Smooth muscle cell (in vitro differentiated cells): ENCODE data around the gene ARHGAP23. TPM values are rescaled to one million over a fixed set of nuclear protein-coding genes. Genes with fewer than 3 reads are reported as not detected.
"Not testable (repeated sequence)": the region's sequence is repeated elsewhere in the genome, so short reads cannot be mapped to it uniquely, and the experiment has no call there.

Source experiments
- DNase-seq: peaks from one replicate; lab custom pipeline; 2025; ENCODE audit not compliant: unreplicated experiment; lab: John Stamatoyannopoulos, UW
- H2AFZ ChIP-seq: fragments of 200-600 bp; sonication (generic); 2 replicates; pipeline ENCODE4 v1.6.0; 2016; ENCODE audit warnings: antibody characterized with exemption, low read depth, mild to moderate bottlenecking
- H3F3A ChIP-seq: fragments of 200-600 bp; sonication (generic); 2 replicates; pipeline ENCODE4 v1.6.0; 2017; ENCODE audit warnings: antibody characterized with exemption, low read depth
- H3K27ac ChIP-seq: fragments of 200-600 bp; sonication (generic); 2 replicates; pipeline ENCODE4 v1.5.1; 2016; ENCODE audit warnings: low read depth, mild to moderate bottlenecking
- H3K27me3 ChIP-seq: fragments of 200-600 bp; sonication (generic); 2 replicates; pipeline ENCODE4 v1.6.1; 2016; ENCODE audit warnings: low read depth, mild to moderate bottlenecking
- H3K36me3 ChIP-seq: fragments of 200-600 bp; sonication (generic); 2 replicates; pipeline ENCODE4 v1.5.1; 2016; ENCODE audit warnings: low read depth
- H3K4me1 ChIP-seq: fragments of 200-600 bp; sonication (generic); 2 replicates; pipeline ENCODE4 v1.5.1; 2016; ENCODE audit warnings: low read depth
- H3K4me2 ChIP-seq: fragments of 200-600 bp; sonication (generic); 2 replicates; pipeline ENCODE4 v1.6.0; 2016; ENCODE audit warnings: mild to moderate bottlenecking
- H3K4me3 ChIP-seq: fragments of 200-600 bp; sonication (generic); 2 replicates; pipeline ENCODE4 v1.5.1; 2016; ENCODE audit warnings: mild to moderate bottlenecking
- H3K79me2 ChIP-seq: fragments of 200-600 bp; sonication (generic); 2 replicates; pipeline ENCODE4 v1.6.0; 2016; ENCODE audit warnings: low read depth, mild to moderate bottlenecking
- H3K9ac ChIP-seq: fragments of 200-600 bp; sonication (generic); 2 replicates; pipeline ENCODE4 v1.6.0; 2016; ENCODE audit warnings: low read depth
- H3K9me3 ChIP-seq: fragments of 200-600 bp; sonication (generic); replicated peaks from 2 replicates; pipeline ENCODE4 v1.5.1; 2016; ENCODE audit warnings: low read depth
- H4K20me1 ChIP-seq: fragments of 200-600 bp; sonication (generic); 2 replicates; pipeline ENCODE4 v1.6.0; 2016; ENCODE audit warnings: low read depth
- CTCF ChIP-seq: fragments of 200-600 bp; sonication (generic); IDR thresholded peaks from 2 replicates; pipeline ENCODE4 v1.5.1; 2017; ENCODE audit warnings: borderline replicate concordance, mild to moderate bottlenecking, antibody characterized with exemption; ENCODE audit not compliant: insufficient read depth, poor library complexity, severe bottlenecking
- WGBS: methylation state at CpG from one replicate; pipeline ENCODE4 v1.1.7; 2016; ENCODE audit warnings: low lambda C conversion rate; 5-methylcytosine and 5-hydroxymethylcytosine counted together
- polyA plus RNA-seq: library from polyadenylated mRNA; unstranded; fragments of >200 nt; fragmentation: Nextera tagmentation; extraction: Ambion mirVana; gene quantifications from 2 replicates; pipeline ENCODE4 v1.2.1, GENCODE V29; 2016
- total RNA-seq: library from RNA; depleted of rRNA; stranded (reverse); fragments of >200 nt; gene quantifications from 2 replicates; pipeline ENCODE4 v1.2.3, GENCODE V29; 2014

Gene ARHGAP23
- total and polyA plus RNA-seq, 2 experiments from 2014 or later: 24.9 to 34.0 TPM

- Histone ChIP-seq H3K27ac (no peak overlapping the region), H3F3A (peaks cover 3% of the 10 kb centered on the region), H3K4me1 (peaks cover 9% of the 10 kb centered on the region), H2AFZ (no peak overlapping the region), H4K20me1 (peaks cover 100% of the 10 kb centered on the region), H3K4me3 (no peak overlapping the region), H3K79me2 (peaks cover 64% of the 10 kb centered on the region), H3K36me3 (no peaks in the 10 kb centered on the region), H3K9me3 (no peaks in the 10 kb centered on the region), H3K4me2 (no peak overlapping the region), H3K27me3 (no peaks in the 10 kb centered on the region), H3K9ac (no peak overlapping the region)
- no peak for TF ChIP-seq CTCF
- 91% methylated on average over 21 of the region's 21 CpGs for WGBS
- no peak for DNase-seq
Measured at GRCh38 chr17:38434178-38434665, 6.0 kb downstream of the ARHGAP23 start.

GRCh38 chr17:38435795-38436194 lies 7.5 kb downstream of the ARHGAP23 start:
- 65% methylated on average over 9 of the region's 9 CpGs for WGBS
- H3K4me3 ChIP-seq: no peak overlapping the region
- DNase-seq: no peak

GRCh38 chr17:38436386-38436785 lies 8.1 kb downstream of the ARHGAP23 start:
- H3K27ac ChIP-seq: no peak overlapping the region

More at GRCh38 chr17:38435795-38436194, 7.5 kb downstream of the ARHGAP23 start:
- no peak overlapping the region for H2AFZ ChIP-seq
- H4K20me1 ChIP-seq: peaks cover 100% of the 10 kb centered on the region
- H3K36me3 ChIP-seq: no peaks in the 10 kb centered on the region
- no peaks in the 10 kb centered on the region for H3K9me3 ChIP-seq
- no peaks in the 10 kb centered on the region for H3F3A ChIP-seq
- TF ChIP-seq CTCF: no peak
- no peak overlapping the region for H3K9ac ChIP-seq
- H3K27ac ChIP-seq: no peak overlapping the region
- no peak overlapping the region for H3K4me2 ChIP-seq
- H3K4me1 ChIP-seq: no peaks in the 10 kb centered on the region
- H3K79me2 ChIP-seq: peaks cover 70% of the 10 kb centered on the region
- H3K27me3 ChIP-seq: no peaks in the 10 kb centered on the region

GRCh38 chr17:38437313-38437712 lies 9.0 kb downstream of the ARHGAP23 start:
- not testable (repeated sequence) for H3K27ac ChIP-seq, H3K9ac ChIP-seq, H3F3A ChIP-seq, H3K36me3 ChIP-seq, H3K4me1 ChIP-seq, H3K9me3 ChIP-seq, DNase-seq, H2AFZ ChIP-seq, H3K4me3 ChIP-seq, H3K4me2 ChIP-seq, H3K27me3 ChIP-seq
- WGBS: 100% methylated on average over 1 of the region's 1 CpG
- Histone ChIP-seq H3K79me2 (peaks cover 61% of the 10 kb centered on the region), H4K20me1 (peaks cover 100% of the 10 kb centered on the region)

More at GRCh38 chr17:38436386-38436785, 8.1 kb downstream of the ARHGAP23 start:
- 73% methylated on average over 9 of the region's 11 CpGs for WGBS
- Histone ChIP-seq H3K79me2 (peaks cover 66% of the 10 kb centered on the region), H3K9ac (no peak overlapping the region), H3K4me3 (no peak overlapping the region), H3K36me3 (no peaks in the 10 kb centered on the region), H2AFZ (no peak overlapping the region), H3K4me1 (no peaks in the 10 kb centered on the region), H3K27me3 (no peaks in the 10 kb centered on the region), H3K4me2 (no peak overlapping the region), H4K20me1 (peaks cover 100% of the 10 kb centered on the region), H3K9me3 (no peaks in the 10 kb centered on the region), H3F3A (no peaks in the 10 kb centered on the region)
- TF ChIP-seq CTCF: no peak
- DNase-seq: no peak
